Activated naive CD4-positive, alpha-beta T cell treated with Interleukin-2 at 50 U/mL for 16 hours (primary cell): Measurements from ENCODE around the gene CYP3A4.
"Not testable (repeated sequence)": the region's sequence is repeated elsewhere in the genome, so short reads cannot be mapped to it uniquely, and the experiment has no call there.

Source experiments
- DNase-seq: peaks from one replicate; pipeline ENCODE4 v3.0.0-alpha.2; 2020

The CYP3A4 gene

GRCh38 chr7:99748846-99749579 lies 35.0 kb downstream of the CYP3A4 start:
- no peak for DNase-seq

DNA sequence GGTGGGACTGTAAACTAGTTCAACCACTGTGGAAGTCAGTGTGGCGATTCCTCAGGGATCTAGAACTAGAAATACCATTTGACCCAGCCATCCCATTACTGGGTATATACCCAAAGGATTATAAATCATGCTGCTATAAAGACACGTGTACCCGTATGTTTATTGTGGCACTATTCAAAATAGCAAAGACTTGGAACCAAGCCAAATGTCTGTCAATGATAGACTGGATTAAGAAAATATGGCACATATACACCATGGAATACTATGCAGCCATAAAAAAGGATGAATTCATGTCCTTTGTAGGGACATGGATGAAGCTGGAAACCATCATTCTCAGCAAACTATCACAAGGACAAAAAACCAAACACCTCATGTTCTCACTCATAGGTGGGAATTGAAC lies 37.1 kb downstream of the CYP3A4 start:
- not testable (repeated sequence) for DNase-seq

GRCh38 chr7:99745395-99745794 lies 38.6 kb downstream of the CYP3A4 start:
- not testable (repeated sequence) for DNase-seq

- DNase-seq: no peak
Observed at GRCh38 chr7:99742737-99743394, 41.1 kb downstream of the CYP3A4 start.

DNA sequence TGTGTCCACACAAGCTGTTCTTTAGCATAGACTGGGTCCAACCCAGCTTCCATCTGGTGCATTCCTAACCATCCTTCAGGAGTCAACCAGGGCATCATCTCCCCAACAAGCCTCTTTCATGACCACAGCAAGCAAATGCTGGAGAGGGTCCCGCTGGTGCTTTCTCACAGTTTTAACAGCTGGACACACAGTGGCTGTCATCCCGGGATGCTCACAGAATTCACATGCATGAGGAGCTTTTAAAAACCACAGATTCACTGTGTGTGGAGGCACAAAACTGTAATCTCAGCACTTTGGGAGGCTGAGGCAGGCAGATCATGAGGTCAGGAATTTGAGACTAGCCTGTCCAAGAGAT lies 42.6 kb downstream of the CYP3A4 start:
- DNase-seq: no peak

- no peak for DNase-seq
Observed at GRCh38 chr7:99740573-99741440, 43.2 kb downstream of the CYP3A4 start.

DNA sequence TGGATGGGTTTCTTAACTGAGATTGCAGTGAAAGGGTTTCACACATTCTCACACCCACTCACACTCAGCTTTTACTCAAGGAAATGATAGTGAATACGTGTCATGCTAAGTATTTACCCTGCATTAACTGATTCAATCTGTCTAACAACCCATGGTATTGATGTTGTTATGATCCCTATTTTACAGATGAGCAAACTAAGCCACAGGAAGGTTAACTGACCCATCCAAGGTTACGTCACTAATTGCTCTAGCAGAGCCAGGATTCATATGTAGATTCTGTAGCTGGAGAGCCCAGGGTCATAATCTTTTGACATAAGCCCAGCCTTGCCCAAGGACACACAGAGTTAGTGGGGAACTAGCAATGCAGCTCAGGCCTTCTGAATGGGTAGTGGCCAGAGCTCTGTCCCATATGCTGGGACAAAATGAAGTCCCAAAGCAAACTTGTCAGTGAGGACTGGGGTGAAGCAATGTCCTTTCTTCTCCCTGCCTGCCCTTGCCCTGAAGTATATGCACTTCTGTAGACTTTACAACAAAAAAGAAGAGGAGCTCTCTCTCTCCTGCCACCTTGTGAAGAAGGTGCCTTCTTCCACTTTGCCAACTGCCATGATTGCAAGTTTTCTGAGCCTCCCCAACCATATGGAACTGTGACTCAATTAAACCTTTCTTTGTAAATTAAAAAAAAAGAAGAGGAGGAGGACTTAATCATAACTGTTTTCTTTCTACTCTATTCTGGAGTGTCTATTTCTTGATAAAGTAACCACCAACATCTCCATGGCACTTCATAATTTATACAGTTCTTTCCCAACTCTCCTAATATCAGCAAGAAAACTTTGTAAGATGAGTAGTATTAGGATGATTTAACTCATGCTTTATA lies 44.0 kb downstream of the CYP3A4 start:
- DNase-seq: no peak

DNA sequence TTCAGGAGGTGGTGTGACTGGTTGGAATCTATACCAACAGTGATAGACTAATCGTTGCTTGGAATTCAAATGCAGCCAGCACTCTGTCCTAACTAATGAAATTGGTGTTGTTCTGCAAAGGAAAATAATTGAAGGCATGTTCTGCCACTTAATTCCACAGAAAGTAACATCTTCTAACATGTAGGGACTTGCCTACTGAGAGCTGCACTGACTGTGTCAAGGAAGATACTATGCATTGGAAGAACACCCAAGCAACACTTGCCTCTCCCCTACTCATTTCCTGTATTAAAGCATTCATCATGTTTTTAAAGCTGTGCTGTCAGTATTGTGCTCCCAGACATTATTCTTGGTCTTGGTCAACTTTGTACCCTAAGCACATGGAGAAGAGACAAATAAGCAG lies 46.3 kb downstream of the CYP3A4 start:
- DNase-seq: no peak

- not testable (repeated sequence) for DNase-seq
Observed at GRCh38 chr7:99736667-99737066, 47.3 kb downstream of the CYP3A4 start.

DNA sequence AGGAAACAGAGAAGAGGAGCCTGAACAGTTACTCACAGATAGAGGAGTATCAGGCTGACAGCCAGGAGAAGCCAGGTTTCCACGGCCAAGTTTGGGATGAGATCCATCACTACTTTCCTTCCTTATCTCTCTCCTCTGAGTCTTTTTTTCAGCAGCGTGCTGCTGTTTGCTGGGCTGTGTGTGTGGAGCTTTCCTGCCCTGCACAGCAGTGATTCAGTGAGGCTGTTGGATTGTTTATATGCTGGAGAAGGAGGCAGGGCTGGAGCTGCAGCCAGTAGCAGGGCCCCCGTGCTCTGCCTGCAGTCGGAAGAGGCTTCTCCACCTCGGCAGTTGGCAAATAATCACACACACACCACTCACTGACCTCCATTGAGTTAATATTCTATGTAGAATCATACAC lies 49.0 kb downstream of the CYP3A4 start, which contains the start of gene CYP3A7:
CYP3A7 (minus strand) TSS at position 210 of the 400 bp plus-strand sequence; CDS start at position 107, 103 bp downstream.
- DNase-seq: no peak

GRCh38 chr7:99733448-99733847 lies 50.5 kb downstream of the CYP3A4 start:
- DNase-seq: peak; percentile 8

- DNase-seq: no peak
Observed at GRCh38 chr7:99733003-99733402, 51.0 kb downstream of the CYP3A4 start.

DNA sequence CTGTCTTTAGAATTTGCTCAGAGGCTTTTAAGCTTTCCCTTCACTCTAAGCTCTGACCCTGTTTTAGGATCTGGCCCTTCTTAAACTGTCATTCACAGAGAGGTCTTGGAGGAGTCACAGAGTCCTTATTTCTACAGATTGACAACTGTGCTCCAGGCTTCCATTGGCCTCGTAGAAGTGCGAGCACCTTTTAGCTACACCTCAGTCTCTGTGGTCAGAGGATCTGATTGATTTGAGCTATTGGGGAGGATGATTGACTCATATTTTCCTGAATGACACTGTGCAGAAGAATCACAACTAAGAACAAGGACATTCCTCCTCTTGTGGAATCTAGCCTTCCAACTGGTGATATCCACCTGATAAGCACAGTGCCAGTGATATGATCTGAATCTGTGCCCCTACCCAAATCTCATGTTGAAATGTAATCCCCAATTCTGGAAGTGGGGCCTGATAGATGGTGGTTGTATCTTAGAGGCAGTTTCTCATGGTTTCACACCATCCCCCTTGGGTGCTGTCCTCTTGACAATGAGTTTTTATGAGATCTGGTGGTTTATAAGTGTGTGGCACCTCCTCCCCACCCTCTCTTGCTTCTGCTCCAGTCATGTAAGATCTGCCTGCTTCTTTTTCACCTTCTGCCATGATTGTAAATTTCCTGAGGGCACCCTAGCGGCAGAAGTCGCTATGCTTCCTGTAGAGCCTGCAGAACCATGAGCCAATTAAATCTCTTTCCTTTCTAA lies 52.2 kb downstream of the CYP3A4 start:
- DNase-seq: no peak

DNA sequence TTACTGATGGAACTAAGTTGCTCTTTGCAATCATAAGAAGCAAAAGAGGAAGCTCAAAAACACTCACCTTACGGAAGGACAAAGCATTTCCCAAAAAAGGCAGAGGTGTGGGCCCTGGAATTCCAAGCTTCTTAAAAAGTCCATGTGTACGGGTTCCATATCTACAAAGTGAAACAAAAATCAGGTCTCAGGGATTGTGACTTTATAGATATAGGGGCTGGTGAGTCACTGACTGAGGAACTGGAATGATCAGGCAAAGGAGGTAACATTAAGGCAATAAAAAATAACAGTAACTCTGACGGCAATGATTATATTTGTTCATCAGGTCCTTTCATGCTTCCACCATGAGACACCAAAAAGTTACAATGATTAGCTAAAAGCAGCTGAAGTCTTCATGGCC lies 53.0 kb downstream of the CYP3A4 start:
- no peak for DNase-seq

- no peak for DNase-seq
Observed at GRCh38 chr7:99730238-99730810, 53.7 kb downstream of the CYP3A4 start.

GRCh38 chr7:99729486-99730237 lies 54.3 kb downstream of the CYP3A4 start:
- DNase-seq: no peak

DNA sequence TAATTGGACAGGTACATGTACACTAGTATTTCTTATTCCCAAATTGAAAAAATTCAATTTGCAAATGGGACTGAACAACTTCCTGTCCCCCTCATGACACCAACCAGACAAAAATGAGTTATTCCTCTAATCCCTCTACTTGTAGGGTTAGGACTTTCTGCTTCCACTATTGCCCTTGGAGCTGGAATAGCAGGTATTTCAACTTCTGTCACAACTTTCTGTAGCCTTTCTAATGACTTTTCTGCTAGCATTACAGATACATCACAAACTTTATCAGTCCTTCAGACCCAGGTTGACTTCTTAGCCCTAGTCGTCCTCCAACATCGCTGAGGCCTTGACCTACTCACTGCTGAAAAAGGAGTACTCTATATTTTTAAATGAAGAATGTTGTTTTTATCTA lies 55.4 kb downstream of the CYP3A4 start:
- DNase-seq: no peak

DNA sequence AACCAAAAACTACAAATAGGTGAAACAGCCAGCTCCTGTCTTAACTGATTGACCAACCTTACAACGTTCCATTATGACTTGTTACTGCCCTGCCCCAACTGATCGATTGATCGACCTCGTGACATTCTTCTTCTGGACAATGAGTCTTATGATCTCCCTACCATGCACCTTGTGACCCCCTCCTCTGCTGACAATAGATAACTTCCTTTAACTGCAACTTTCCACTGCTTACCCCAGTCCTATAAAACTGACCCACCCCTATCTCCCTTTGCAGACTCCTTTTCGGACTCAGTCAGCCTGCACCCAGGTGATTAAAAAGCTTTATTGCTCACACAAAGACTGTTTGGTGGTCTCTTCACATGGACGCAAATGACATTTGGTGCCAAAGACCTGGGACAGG lies 60.8 kb downstream of the CYP3A4 start:
- not testable (repeated sequence) for DNase-seq

- DNase-seq: no peak
Observed at GRCh38 chr7:99720800-99721595, 63.0 kb downstream of the CYP3A4 start.
